ENCODE measurements around the gene AASS.

DNA sequence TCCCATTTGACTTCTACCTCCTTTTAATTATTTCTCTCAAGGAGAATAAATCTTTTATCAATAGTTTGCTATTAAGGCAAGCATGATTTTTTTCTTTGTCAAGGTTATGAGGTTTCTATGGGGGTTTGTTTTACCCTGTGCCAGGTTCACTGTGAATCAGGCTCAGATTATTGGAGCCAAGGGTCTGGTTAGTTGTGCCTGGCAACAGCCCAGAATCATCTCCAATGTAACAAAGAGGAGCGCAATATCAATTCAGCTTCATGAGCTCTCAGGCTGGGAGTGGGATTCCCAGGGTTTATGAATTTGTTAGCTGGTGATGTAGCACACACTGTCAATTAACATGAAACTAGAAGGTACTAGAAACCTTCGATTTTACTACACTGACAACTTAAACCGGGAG is 73.2 kb downstream of the AASS start:
- TF ChIP-seq, protein P1, sequence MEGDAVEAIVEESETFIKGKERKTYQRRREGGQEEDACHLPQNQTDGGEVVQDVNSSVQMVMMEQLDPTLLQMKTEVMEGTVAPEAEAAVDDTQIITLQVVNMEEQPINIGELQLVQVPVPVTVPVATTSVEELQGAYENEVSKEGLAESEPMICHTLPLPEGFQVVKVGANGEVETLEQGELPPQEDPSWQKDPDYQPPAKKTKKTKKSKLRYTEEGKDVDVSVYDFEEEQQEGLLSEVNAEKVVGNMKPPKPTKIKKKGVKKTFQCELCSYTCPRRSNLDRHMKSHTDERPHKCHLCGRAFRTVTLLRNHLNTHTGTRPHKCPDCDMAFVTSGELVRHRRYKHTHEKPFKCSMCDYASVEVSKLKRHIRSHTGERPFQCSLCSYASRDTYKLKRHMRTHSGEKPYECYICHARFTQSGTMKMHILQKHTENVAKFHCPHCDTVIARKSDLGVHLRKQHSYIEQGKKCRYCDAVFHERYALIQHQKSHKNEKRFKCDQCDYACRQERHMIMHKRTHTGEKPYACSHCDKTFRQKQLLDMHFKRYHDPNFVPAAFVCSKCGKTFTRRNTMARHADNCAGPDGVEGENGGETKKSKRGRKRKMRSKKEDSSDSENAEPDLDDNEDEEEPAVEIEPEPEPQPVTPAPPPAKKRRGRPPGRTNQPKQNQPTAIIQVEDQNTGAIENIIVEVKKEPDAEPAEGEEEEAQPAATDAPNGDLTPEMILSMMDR (IDR thresholded peaks at IDR 0.05) = no peak
- no peak for TF ChIP-seq POLR2AphosphoS5 (IDR thresholded peaks at IDR 0.05)
- TF ChIP-seq POLR2A (IDR thresholded peaks at IDR 0.05) = no peak

Data from stomach (tissue), 4 donors.